K562 (cell line): ENCODE measurements around the gene FRG1. TPM values are rescaled to one million over a fixed set of nuclear protein-coding genes. Genes with fewer than 3 reads are reported as not detected.
A peak's percentile ranks its signal among the peaks of the same experiment; 100 is the strongest.

Experiments
- ERF ChIP-seq: fragments of 450-650 bp; formaldehyde crosslinking; IDR thresholded peaks from 2 replicates; pipeline ENCODE4 v1.4.0; 2020; ENCODE audit warnings: mild to moderate bottlenecking, mixed read lengths
- ESRRB ChIP-seq: fragments of 250-450 bp; sonication (Bioruptor Pico); IDR thresholded peaks from 2 replicates; pipeline ENCODE4 v1.5.0; 2020; ENCODE audit warnings: mild to moderate bottlenecking, moderate library complexity, borderline replicate concordance
- EWSR1 ChIP-seq: fragments of 450-650 bp; IDR thresholded peaks from 2 replicates; pipeline ENCODE4 v1.6.1; 2018; ENCODE audit warnings: borderline replicate concordance, mild to moderate bottlenecking, low read depth, moderate library complexity; ENCODE audit not compliant: partially characterized antibody
- GABPA ChIP-seq: fragments of 200-800 bp; sonication (Bioruptor generic); conservative IDR thresholded peaks from 2 replicates; pipeline ENCODE4 v1.6.1; 2016; ENCODE audit warnings: low read depth, missing genetic modification characterization, missing compliant biosample characterization
- HDAC1 ChIP-seq, 2 experiments: fragments of 450-650 bp; IDR thresholded peaks; 2 replicates each; pipeline ENCODE4 v1.6.1; 2016 to 2017; ENCODE audit warnings: inconsistent platforms in 1 of 2, mild to moderate bottlenecking in 1 of 2, moderate library complexity in 1 of 2
- ILK ChIP-seq: fragments of 450-650 bp; IDR thresholded peaks from 2 replicates; pipeline ENCODE4 v1.6.1; 2016; ENCODE audit warnings: missing genetic modification characterization, low read depth, mild to moderate bottlenecking, missing compliant biosample characterization, moderate library complexity, borderline replicate concordance
- KAT2B ChIP-seq: IDR thresholded peaks from one replicate; pipeline ENCODE4 v1.6.1; 2012; ENCODE audit warnings: low read depth, mild to moderate bottlenecking, control low read depth, inconsistent platforms, low read length, moderate library complexity
- L3MBTL2 ChIP-seq: fragments of 450-650 bp; IDR thresholded peaks from 2 replicates; pipeline ENCODE4 v1.6.1; 2016; ENCODE audit warnings: mild to moderate bottlenecking, moderate library complexity
- MNT ChIP-seq, 2 experiments: fragments of 450-650 bp; conservative IDR thresholded peaks; 2 replicates each; pipeline ENCODE4 v1.6.1; 2017; ENCODE audit warnings: mild to moderate bottlenecking in 2 of 2, moderate library complexity in 2 of 2
- RAD21 ChIP-seq, 2 experiments: fragments of 250-450 bp in 1 of 2; fragments of 450-650 bp in 1 of 2; sonication (Bioruptor Pico) in 1 of 2; formaldehyde crosslinking in 1 of 2; IDR thresholded peaks in 1 of 2; conservative IDR thresholded peaks in 1 of 2; 2 replicates each; pipeline versions ENCODE4 v1.4.0 to v1.8.0; 2020 to 2022; ENCODE audit warnings: mild to moderate bottlenecking in 2 of 2, moderate library complexity in 1 of 2
- SREBF2 ChIP-seq: sonication (generic); formaldehyde crosslinking; IDR thresholded peaks from 2 replicates; pipeline ENCODE4 v1.4.0; 2020; ENCODE audit warnings: mild to moderate bottlenecking, missing genetic modification reagents
- STAT5B ChIP-seq: fragments of 250-450 bp; sonication (Bioruptor Pico); IDR thresholded peaks from 2 replicates; pipeline ENCODE4 v1.8.0; 2021; ENCODE audit warnings: mild to moderate bottlenecking, inconsistent platforms
- TSC22D4 ChIP-seq: fragments of 450-650 bp; IDR thresholded peaks from 2 replicates; pipeline ENCODE4 v1.6.1; 2016; ENCODE audit warnings: missing genetic modification characterization, missing biosample characterization, control low read depth
- ZNF133 ChIP-seq: fragments of 250-450 bp; sonication (Bioruptor Pico); IDR thresholded peaks from 2 replicates; pipeline ENCODE4 v1.4.0; 2020; ENCODE audit warnings: mild to moderate bottlenecking
- ZNF280A ChIP-seq: fragments of 450-650 bp; IDR thresholded peaks from 2 replicates; pipeline ENCODE4 v1.6.1; 2018; ENCODE audit warnings: mild to moderate bottlenecking, low read depth; ENCODE audit not compliant: partially characterized antibody
- ZNF324 ChIP-seq: fragments of 250-450 bp; sonication (Bioruptor Pico); IDR thresholded peaks from 2 replicates; pipeline ENCODE4 v1.4.0; 2020; ENCODE audit warnings: mild to moderate bottlenecking
- ZNF551 ChIP-seq: fragments of 250-450 bp; sonication (Bioruptor Pico); IDR thresholded peaks from 2 replicates; pipeline ENCODE4 v1.5.0; 2021; ENCODE audit warnings: mild to moderate bottlenecking, moderate library complexity
- ZNF75A ChIP-seq: fragments of 450-650 bp; formaldehyde crosslinking; IDR thresholded peaks from 2 replicates; pipeline ENCODE4 v1.4.0; 2020; ENCODE audit warnings: mild to moderate bottlenecking
- polyA plus RNA-seq, 8 experiments: library from polyadenylated mRNA; depleted of rRNA in 4 of 8; stranded (reverse) in 5 of 8; unstranded in 3 of 8; fragments of >200 nt; fragmentation: Nextera tagmentation in 2 of 8; fragmentation: Illumina TruSeq in 1 of 8; extraction: Ambion mirVana in 2 of 8; extraction: Trizol in 1 of 8; gene quantifications; 2 replicates each; pipeline versions ENCODE4 v1.2.1 to v1.2.3, GENCODE V29; 2011 to 2014; ENCODE audit warnings: inconsistent platforms in 1 of 8, missing spikeins in 1 of 8
- total RNA-seq, 7 experiments: library from RNA; depleted of rRNA in 6 of 7; stranded (reverse); fragments of >200 nt in 6 of 7; fragmentation: Illumina TruSeq in 2 of 7; extraction: Trizol in 2 of 7; gene quantifications; 2 replicates each; pipeline versions ENCODE4 v1.2.1 to v1.2.3, GENCODE V29; 2011 to 2021; ENCODE audit warnings: low replicate concordance in 1 of 7
- TF ChIP-seq, protein P1 (sequence below): fragments of 250-450 bp; sonication (Bioruptor Pico); IDR thresholded peaks from 2 replicates; pipeline ENCODE4 v1.4.0; 2020

Gene FRG1
- total and polyA plus RNA-seq, 9 of the 15 experiments (the other 6 are each of a cell fraction or from before 2014, with no cell fraction given), result 36.4 to 203 (median 112) TPM

DNA sequence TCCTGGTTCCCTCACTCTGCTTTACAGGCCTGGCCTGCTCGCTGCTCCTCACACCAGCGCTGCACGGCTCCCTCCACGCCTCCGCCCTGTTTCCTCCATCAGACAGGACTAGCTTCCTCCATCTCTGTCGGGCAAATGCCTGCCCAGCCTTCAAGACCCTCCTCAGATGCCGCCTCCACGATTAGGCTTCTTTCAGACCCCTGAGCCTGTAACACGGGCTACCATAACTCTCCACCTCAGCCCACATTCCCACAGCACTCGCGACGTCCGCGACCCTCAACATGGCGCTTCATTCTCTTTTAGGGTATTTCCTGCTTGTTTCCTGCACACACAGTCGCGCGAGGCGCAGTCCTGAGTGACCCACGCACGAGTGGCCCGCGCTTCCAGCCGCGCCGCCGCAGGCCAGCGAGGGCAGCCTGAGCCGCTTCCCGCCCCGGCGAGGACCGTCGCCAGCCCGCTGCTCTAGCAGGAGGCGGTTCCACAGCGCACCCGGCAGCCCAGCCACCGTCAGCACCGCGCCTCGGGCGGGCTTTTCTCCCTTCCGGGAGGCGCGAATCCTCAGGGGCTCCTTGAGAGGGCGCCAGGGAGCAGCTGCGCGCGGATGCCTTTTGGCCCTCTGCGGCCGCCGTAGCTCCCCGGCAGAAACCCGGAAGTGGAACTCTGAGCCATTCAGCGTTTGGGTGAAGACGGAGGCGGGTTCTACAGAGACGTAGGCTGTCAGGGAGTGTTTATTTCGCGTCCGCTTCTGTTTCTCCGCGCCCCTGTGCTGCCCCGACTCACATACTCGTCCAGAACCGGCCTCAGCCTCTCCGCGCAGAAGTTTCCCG is at the start of gene FRG1 (continued):
- TF ChIP-seq STAT5B (no peak), ZNF551 (CRISPR knock-in tag) (no peak), MNT (conservative IDR thresholded peaks at IDR 0.05) (peak; percentile 70 to 83), GABPA (tag) (peak; percentile 93), ZNF324 (CRISPR knock-in tag) (no peak), EWSR1 (no peak), RAD21 (CRISPR knock-in tag; conservative IDR thresholded peaks at IDR 0.05 in 1 of 2, IDR thresholded peaks at IDR 0.05 in 1 of 2) (peak in 1 of 2 experiments; percentile 40; a peak in 3 of 4 replicates), ZNF133 (CRISPR knock-in tag) (no peak), ZNF280A (no peak), ILK (tag) (no peak), TSC22D4 (tag) (no peak), ERF (CRISPR knock-in tag) (no peak), KAT2B (no peak), SREBF2 (no peak), L3MBTL2 (peak; percentile 98), HDAC1 (IDR thresholded peaks at IDR 0.05) (peak in 1 of 2 experiments; percentile 72; a peak in 2 of 4 replicates), ESRRB (CRISPR knock-in tag) (no peak), ZNF75A (no peak)
- TF ChIP-seq, protein P1, sequence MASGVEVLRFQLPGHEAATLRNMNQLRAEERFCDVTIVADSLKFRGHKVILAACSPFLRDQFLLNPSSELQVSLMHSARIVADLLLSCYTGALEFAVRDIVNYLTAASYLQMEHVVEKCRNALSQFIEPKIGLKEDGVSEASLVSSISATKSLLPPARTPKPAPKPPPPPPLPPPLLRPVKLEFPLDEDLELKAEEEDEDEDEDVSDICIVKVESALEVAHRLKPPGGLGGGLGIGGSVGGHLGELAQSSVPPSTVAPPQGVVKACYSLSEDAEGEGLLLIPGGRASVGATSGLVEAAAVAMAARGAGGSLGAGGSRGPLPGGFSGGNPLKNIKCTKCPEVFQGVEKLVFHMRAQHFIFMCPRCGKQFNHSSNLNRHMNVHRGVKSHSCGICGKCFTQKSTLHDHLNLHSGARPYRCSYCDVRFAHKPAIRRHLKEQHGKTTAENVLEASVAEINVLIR (CRISPR knock-in tag), result no peak
